Measurements from ENCODE around the gene EVL. TPM values are rescaled to one million over a fixed set of nuclear protein-coding genes. Genes with fewer than 3 reads are reported as not detected.

Gene EVL
- total and polyA plus RNA-seq, 2 donors (not counting 3 experiments of a cell fraction or from before 2014, with no cell fraction given), result 34.6 to 62.5 TPM

DNA sequence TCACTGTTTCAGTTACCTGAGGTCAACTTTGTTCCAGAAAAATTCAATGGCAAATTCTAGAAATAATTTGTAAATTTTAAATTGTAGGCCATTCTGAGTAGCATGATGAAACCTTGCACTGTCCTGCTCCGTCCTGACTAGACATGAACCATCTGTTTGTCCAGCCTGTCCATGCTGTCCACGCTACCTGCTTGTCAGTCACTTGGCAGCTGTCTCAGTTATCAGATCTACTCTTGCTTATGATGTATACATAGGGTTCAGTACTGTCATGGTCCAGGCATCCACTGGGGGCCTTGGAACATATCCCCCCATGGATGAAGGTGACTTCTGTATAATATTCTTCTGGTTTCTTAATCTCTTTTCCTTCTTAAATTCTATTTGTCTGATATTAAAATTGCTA lies 14.1 kb upstream of the EVL start:
- DNase-seq (ENCODE audit: low read depth, low spot score) (no peak), FAIRE-seq (no peak)
- H3K9me3 ChIP-seq (replicated peaks; ENCODE audit: control insufficient read depth, insufficient read depth, low read length), result no peaks in the 10 kb centered on the region
- peaks cover 2% of the 10 kb centered on the region for H3K4me1 ChIP-seq (ENCODE audit: control insufficient read depth, extremely low read depth, insufficient read depth, low read length)
- H3K27ac ChIP-seq (ENCODE audit: insufficient read depth, low read depth, low read length), result no peak overlapping the region
- no peak overlapping the region for H3K9ac ChIP-seq (replicated peaks; ENCODE audit: extremely low read depth, insufficient read depth, low read length)
- intact Hi-C loops (cut with micrococcal nuclease), result no loop called here
- H3K79me2 ChIP-seq (ENCODE audit: control insufficient read depth, insufficient read depth, low read length), result peaks cover 2% of the 10 kb centered on the region
- dilution Hi-C loops (cut with MboI; ENCODE audit: extremely low pct_ligation_motif_present, low sequenced_read_pairs), result no loop called here
- no peaks in the 10 kb centered on the region for H3K36me3 ChIP-seq (ENCODE audit: control insufficient read depth in 2 of 2, extremely low read depth in 1 of 2, insufficient read depth in 2 of 2, low read length in 2 of 2)
- no peaks in the 10 kb centered on the region for H3K27me3 ChIP-seq (ENCODE audit: control insufficient read depth in 2 of 2, insufficient read depth in 2 of 2, low read length in 2 of 2)
- ChIA-PET POLR2A (no interaction called here), CTCF (interaction anchor here (1.0 kb wide), 1 partner anchor 17 kb away, joined by 3 read pairs; no protein-coding TSS in a partner anchor)
- no peak overlapping the region for H3K4me2 ChIP-seq (ENCODE audit: insufficient read depth, low read length)
- no TSS peak for BruUV-seq (replicated peaks)
- H3K9me1 ChIP-seq (replicated peaks; ENCODE audit: control insufficient read depth, extremely low read depth, insufficient read depth, low read length), result no peaks in the 10 kb centered on the region
- TF ChIP-seq POLR2AphosphoS5 (IDR thresholded peaks at IDR 0.05; ENCODE audit: insufficient read depth, low read depth, low read length) (no peak), POLR2A (IDR thresholded peaks at IDR 0.05; ENCODE audit: low read depth, low read length) (no peak), JUN (IDR thresholded peaks at IDR 0.05; ENCODE audit: borderline replicate concordance, insufficient read depth, insufficient read length, low read depth) (no peak), GATA2 (IDR thresholded peaks at IDR 0.05; ENCODE audit: insufficient read depth, insufficient read length, low read depth, low read length) (no peak), FOS (IDR thresholded peaks at IDR 0.05; ENCODE audit: borderline replicate concordance, insufficient read depth, low read length) (no peak), EZH2 (IDR thresholded peaks at IDR 0.05; ENCODE audit: borderline replicate concordance, low read depth, low read length, severe bottlenecking) (no peak)
- no peak overlapping the region for H2AFZ ChIP-seq (ENCODE audit: low read depth, low read length)
- H3K4me3 ChIP-seq (replicated peaks in 1 of 3; ENCODE audit: insufficient read depth in 1 of 3, low read depth in 1 of 3, low read length in 3 of 3), result no peak overlapping the region
- H4K20me1 ChIP-seq (replicated peaks; ENCODE audit: control insufficient read depth, extremely low read depth, insufficient read depth, low read length), result no peaks in the 10 kb centered on the region

DNA sequence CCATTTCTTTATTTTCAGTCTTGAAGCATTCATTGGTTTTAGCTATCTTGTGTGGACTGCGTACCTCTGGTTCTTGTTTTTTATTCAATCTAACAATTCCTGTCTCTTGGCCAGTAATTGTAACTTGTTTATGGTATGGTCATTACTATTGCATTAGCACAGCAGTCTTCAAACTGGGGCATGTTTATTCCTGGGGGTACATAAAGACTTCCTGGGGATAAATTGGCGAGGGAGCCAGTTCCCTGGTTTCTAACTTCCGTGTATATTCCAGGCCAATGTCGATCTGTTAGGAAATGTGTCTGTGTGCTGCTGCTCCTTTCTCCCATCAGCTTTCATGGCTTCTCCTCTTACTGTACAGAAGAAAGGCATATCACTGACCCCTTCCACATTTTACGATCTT lies 13.7 kb upstream of the EVL start:
- no peaks in the 10 kb centered on the region for H3K9me1 ChIP-seq (replicated peaks; ENCODE audit: control insufficient read depth, extremely low read depth, insufficient read depth, low read length)
- H3K27me3 ChIP-seq (ENCODE audit: control insufficient read depth in 2 of 2, insufficient read depth in 2 of 2, low read length in 2 of 2), result no peaks in the 10 kb centered on the region
- H3K9me3 ChIP-seq (replicated peaks; ENCODE audit: control insufficient read depth, insufficient read depth, low read length), result no peaks in the 10 kb centered on the region
- no peak for DNase-seq (ENCODE audit: low read depth, low spot score)
- H3K9ac ChIP-seq (replicated peaks; ENCODE audit: extremely low read depth, insufficient read depth, low read length), result no peak overlapping the region
- no peak overlapping the region for H2AFZ ChIP-seq (ENCODE audit: low read depth, low read length)
- peaks cover 6% of the 10 kb centered on the region for H3K4me1 ChIP-seq (ENCODE audit: control insufficient read depth, extremely low read depth, insufficient read depth, low read length)
- peaks cover 2% of the 10 kb centered on the region for H3K79me2 ChIP-seq (ENCODE audit: control insufficient read depth, insufficient read depth, low read length)
- dilution Hi-C loops (cut with MboI; ENCODE audit: extremely low pct_ligation_motif_present, low sequenced_read_pairs) (no loop called here), intact Hi-C loops (cut with micrococcal nuclease) (no loop called here)
- H3K27ac ChIP-seq (ENCODE audit: insufficient read depth, low read depth, low read length), result no peak overlapping the region
- no peak for FAIRE-seq
- no peak overlapping the region for H3K4me3 ChIP-seq (replicated peaks in 1 of 3; ENCODE audit: insufficient read depth in 1 of 3, low read depth in 1 of 3, low read length in 3 of 3)
- POLR2A ChIA-PET, result no interaction called here
- CTCF ChIA-PET, result no interaction called here
- H3K4me2 ChIP-seq (ENCODE audit: insufficient read depth, low read length), result no peak overlapping the region
- no peaks in the 10 kb centered on the region for H3K36me3 ChIP-seq (ENCODE audit: control insufficient read depth in 2 of 2, extremely low read depth in 1 of 2, insufficient read depth in 2 of 2, low read length in 2 of 2)
- BruUV-seq (replicated peaks), result no TSS peak
- TF ChIP-seq FOS (IDR thresholded peaks at IDR 0.05; ENCODE audit: borderline replicate concordance, insufficient read depth, low read length) (no peak), POLR2A (IDR thresholded peaks at IDR 0.05; ENCODE audit: low read depth, low read length) (no peak), JUN (IDR thresholded peaks at IDR 0.05; ENCODE audit: borderline replicate concordance, insufficient read depth, insufficient read length, low read depth) (no peak), MYC (IDR thresholded peaks at IDR 0.05; ENCODE audit: low read depth, low read length) (no peak), POLR2AphosphoS5 (IDR thresholded peaks at IDR 0.05; ENCODE audit: insufficient read depth, low read depth, low read length) (no peak), EZH2 (IDR thresholded peaks at IDR 0.05; ENCODE audit: borderline replicate concordance, low read depth, low read length, severe bottlenecking) (no peak), GATA2 (IDR thresholded peaks at IDR 0.05; ENCODE audit: insufficient read depth, insufficient read length, low read depth, low read length) (no peak)
- TF ChIP-seq, protein P1, sequence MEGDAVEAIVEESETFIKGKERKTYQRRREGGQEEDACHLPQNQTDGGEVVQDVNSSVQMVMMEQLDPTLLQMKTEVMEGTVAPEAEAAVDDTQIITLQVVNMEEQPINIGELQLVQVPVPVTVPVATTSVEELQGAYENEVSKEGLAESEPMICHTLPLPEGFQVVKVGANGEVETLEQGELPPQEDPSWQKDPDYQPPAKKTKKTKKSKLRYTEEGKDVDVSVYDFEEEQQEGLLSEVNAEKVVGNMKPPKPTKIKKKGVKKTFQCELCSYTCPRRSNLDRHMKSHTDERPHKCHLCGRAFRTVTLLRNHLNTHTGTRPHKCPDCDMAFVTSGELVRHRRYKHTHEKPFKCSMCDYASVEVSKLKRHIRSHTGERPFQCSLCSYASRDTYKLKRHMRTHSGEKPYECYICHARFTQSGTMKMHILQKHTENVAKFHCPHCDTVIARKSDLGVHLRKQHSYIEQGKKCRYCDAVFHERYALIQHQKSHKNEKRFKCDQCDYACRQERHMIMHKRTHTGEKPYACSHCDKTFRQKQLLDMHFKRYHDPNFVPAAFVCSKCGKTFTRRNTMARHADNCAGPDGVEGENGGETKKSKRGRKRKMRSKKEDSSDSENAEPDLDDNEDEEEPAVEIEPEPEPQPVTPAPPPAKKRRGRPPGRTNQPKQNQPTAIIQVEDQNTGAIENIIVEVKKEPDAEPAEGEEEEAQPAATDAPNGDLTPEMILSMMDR (IDR thresholded peaks at IDR 0.05; ENCODE audit: extremely low read depth in 1 of 2, insufficient read depth in 1 of 2, low read depth in 1 of 2, low read length in 2 of 2), result no peak
- TF ChIP-seq, protein P2, sequence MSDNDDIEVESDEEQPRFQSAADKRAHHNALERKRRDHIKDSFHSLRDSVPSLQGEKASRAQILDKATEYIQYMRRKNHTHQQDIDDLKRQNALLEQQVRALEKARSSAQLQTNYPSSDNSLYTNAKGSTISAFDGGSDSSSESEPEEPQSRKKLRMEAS (IDR thresholded peaks at IDR 0.05; ENCODE audit: insufficient read depth, insufficient read length), result no peak
- no peaks in the 10 kb centered on the region for H4K20me1 ChIP-seq (replicated peaks; ENCODE audit: control insufficient read depth, extremely low read depth, insufficient read depth, low read length)

Data from endothelial cell of umbilical vein (primary cell).